ENCODE measurements around the gene CHURC1.

- TF ChIP-seq POLR2AphosphoS5 (IDR thresholded peaks at IDR 0.05; ENCODE audit: low read depth, low read length) (no peak), RXRA (IDR thresholded peaks at IDR 0.05; ENCODE audit: insufficient read depth, low read depth, low read length) (no peak), GTF2F1 (IDR thresholded peaks at IDR 0.05; ENCODE audit: borderline replicate concordance, low read depth, low read length) (no peak), EGR1 (IDR thresholded peaks at IDR 0.05; ENCODE audit: borderline replicate concordance, low read depth, low read length) (no peak), SRF (IDR thresholded peaks at IDR 0.05; ENCODE audit: low read depth, low read length) (no peak), POLR2A (IDR thresholded peaks at IDR 0.05; ENCODE audit: control extremely low read depth in 1 of 2, low read depth in 2 of 2, low read length in 2 of 2) (no peak), RNF2 (IDR thresholded peaks at IDR 0.05; ENCODE audit: borderline replicate concordance, low read depth, low read length, missing control alignments, poor library complexity, severe bottlenecking) (no peak), EZH2 (IDR thresholded peaks at IDR 0.05; ENCODE audit: low read depth, low read length, severe bottlenecking) (no peak)
- TF ChIP-seq, protein P1, sequence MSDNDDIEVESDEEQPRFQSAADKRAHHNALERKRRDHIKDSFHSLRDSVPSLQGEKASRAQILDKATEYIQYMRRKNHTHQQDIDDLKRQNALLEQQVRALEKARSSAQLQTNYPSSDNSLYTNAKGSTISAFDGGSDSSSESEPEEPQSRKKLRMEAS (IDR thresholded peaks at IDR 0.05), result no peak
- TF ChIP-seq, protein P2, sequence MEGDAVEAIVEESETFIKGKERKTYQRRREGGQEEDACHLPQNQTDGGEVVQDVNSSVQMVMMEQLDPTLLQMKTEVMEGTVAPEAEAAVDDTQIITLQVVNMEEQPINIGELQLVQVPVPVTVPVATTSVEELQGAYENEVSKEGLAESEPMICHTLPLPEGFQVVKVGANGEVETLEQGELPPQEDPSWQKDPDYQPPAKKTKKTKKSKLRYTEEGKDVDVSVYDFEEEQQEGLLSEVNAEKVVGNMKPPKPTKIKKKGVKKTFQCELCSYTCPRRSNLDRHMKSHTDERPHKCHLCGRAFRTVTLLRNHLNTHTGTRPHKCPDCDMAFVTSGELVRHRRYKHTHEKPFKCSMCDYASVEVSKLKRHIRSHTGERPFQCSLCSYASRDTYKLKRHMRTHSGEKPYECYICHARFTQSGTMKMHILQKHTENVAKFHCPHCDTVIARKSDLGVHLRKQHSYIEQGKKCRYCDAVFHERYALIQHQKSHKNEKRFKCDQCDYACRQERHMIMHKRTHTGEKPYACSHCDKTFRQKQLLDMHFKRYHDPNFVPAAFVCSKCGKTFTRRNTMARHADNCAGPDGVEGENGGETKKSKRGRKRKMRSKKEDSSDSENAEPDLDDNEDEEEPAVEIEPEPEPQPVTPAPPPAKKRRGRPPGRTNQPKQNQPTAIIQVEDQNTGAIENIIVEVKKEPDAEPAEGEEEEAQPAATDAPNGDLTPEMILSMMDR (IDR thresholded peaks at IDR 0.05; ENCODE audit: control extremely low read depth in 1 of 3, insufficient read depth in 1 of 3, low read depth in 1 of 3, low read length in 3 of 3), result no peak
- TF ChIP-seq, protein P3, sequence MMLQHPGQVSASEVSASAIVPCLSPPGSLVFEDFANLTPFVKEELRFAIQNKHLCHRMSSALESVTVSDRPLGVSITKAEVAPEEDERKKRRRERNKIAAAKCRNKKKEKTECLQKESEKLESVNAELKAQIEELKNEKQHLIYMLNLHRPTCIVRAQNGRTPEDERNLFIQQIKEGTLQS (IDR thresholded peaks at IDR 0.05; ENCODE audit: insufficient read depth, low read depth, low read length), result no peak
Measured at GRCh38 chr14:64954491-64955240, 40.4 kb downstream of the CHURC1 start.
